Sigmoid colon (tissue), 7 donors: ENCODE results near the gene IRX2. TPM values are rescaled to one million over a fixed set of nuclear protein-coding genes. Genes with fewer than 3 reads are reported as not detected.

Experiments
- DNase-seq: peaks from one replicate; pipeline ENCODE4 v3.0.0-alpha.2; 2019
- H3K27ac ChIP-seq, 4 donors: fragments of 200-600 bp; sonication (generic); one replicate each; pipeline ENCODE4 v1.5.1; 2016 to 2019; ENCODE audit warnings: mild to moderate bottlenecking in 1 of 4
- H3K27me3 ChIP-seq, 3 donors: fragments of 200-600 bp; sonication (generic); one replicate each; pipeline ENCODE4 v1.5.1; 2019; ENCODE audit warnings: mild to moderate bottlenecking in 1 of 3
- H3K36me3 ChIP-seq, 4 donors: fragments of 200-600 bp; sonication (generic); one replicate each; pipeline ENCODE4 v1.5.1; 2016 to 2019
- H3K4me1 ChIP-seq, 4 donors: fragments of 200-600 bp; sonication (generic); one replicate each; pipeline ENCODE4 v1.5.1; 2017 to 2019
- H3K4me3 ChIP-seq, 4 donors: fragments of 200-600 bp; sonication (generic); one replicate each; pipeline ENCODE4 v1.5.1; 2017 to 2019; ENCODE audit warnings: mild to moderate bottlenecking in 2 of 4, moderate library complexity in 1 of 4
- H3K9me3 ChIP-seq, 4 donors: fragments of 200-600 bp in 3 of 4; sonication (generic) in 3 of 4; one replicate each; pipeline versions ENCODE4 v1.5.1 to v1.6.1; 2013 to 2019
- EP300 ChIP-seq, 4 donors: sonication (generic); formaldehyde crosslinking; IDR thresholded peaks; one replicate each; pipeline ENCODE4 v1.6.1; 2017; ENCODE audit warnings: antibody characterized with exemption in 4 of 4
- POLR2A ChIP-seq, 2 donors: fragments of 450-650 bp; IDR thresholded peaks; one replicate each; pipeline ENCODE4 v1.6.1; 2016; ENCODE audit warnings: antibody characterized with exemption in 2 of 2, mild to moderate bottlenecking in 2 of 2, moderate library complexity in 2 of 2
- POLR2AphosphoS5 ChIP-seq, 4 donors: sonication (generic); formaldehyde crosslinking; IDR thresholded peaks; one replicate each; pipeline ENCODE4 v1.6.1; 2017; ENCODE audit warnings: antibody characterized with exemption in 4 of 4
- WGBS, 2 donors: extraction: QIAGEN DNeasy Blood & Tissue Kit; methylation state at CpG; one replicate each; pipeline ENCODE4 v1.1.7; 2013; 5-methylcytosine and 5-hydroxymethylcytosine counted together
- intact Hi-C: fragments of 100-400 bp; cut with DNase I; formaldehyde crosslinking; loops from one replicate; pipeline ENCODE4 v1.15.1; 2023
- polyA plus RNA-seq, 3 donors: library from polyadenylated mRNA; stranded (reverse); fragments of 200-250 nt; gene quantifications; one replicate each; pipeline ENCODE4 v1.2.3, GENCODE V29; 2013
- total RNA-seq, 4 donors: library from RNA; depleted of rRNA; stranded (reverse); fragments of >200 nt; gene quantifications; one replicate each; pipeline ENCODE4 v1.1.0, GENCODE V29; 2016
- TF ChIP-seq, protein P1 (sequence below), 4 experiments: fragments of 450-650 bp in 3 of 4; fragments of 200-600 bp in 1 of 4; IDR thresholded peaks; one replicate each; pipeline ENCODE4 v1.5.1; 2016 to 2019; ENCODE audit warnings: antibody characterized with exemption in 4 of 4, mild to moderate bottlenecking in 3 of 4, moderate library complexity in 2 of 4
- donor health status: healthy with polysubstance abuse.
- donor health status: Bipolar disorder and iron deficiency.
- donor health status: healthy.

The IRX2 gene
- total and polyA plus RNA-seq, 7 donors = 0.03 TPM; not detected in 6

DNA sequence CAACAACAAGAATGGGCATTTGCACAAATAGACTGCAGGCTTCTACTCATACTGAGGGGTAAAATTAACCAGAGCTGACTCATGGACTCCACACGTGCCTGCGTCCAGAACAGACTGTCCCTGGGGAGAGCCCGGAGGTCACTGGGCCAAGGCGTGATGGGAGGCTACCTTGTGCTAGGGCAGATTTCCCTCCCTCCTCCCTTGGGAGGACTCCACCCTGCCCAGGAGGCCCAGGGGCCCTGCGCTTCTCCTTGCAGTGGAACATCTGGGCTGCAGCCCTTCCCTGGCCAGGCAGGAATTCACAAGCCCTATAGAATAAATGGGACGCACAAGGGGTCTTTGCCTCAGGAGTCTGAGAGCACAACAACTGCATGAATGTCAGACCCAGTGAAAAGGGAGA, 35.6 kb downstream of the IRX2 start:
- WGBS, 2 donors = 81 to 82% methylated on average over 6 of the region's 6 CpGs
- no peaks in the 10 kb centered on the region for H3K9me3 ChIP-seq
- no peaks in the 10 kb centered on the region for H3K4me1 ChIP-seq
- TF ChIP-seq POLR2A (IDR thresholded peaks at IDR 0.05) (no peak), EP300 (IDR thresholded peaks at IDR 0.05) (no peak), POLR2AphosphoS5 (IDR thresholded peaks at IDR 0.05) (no peak)
- TF ChIP-seq, protein P1, sequence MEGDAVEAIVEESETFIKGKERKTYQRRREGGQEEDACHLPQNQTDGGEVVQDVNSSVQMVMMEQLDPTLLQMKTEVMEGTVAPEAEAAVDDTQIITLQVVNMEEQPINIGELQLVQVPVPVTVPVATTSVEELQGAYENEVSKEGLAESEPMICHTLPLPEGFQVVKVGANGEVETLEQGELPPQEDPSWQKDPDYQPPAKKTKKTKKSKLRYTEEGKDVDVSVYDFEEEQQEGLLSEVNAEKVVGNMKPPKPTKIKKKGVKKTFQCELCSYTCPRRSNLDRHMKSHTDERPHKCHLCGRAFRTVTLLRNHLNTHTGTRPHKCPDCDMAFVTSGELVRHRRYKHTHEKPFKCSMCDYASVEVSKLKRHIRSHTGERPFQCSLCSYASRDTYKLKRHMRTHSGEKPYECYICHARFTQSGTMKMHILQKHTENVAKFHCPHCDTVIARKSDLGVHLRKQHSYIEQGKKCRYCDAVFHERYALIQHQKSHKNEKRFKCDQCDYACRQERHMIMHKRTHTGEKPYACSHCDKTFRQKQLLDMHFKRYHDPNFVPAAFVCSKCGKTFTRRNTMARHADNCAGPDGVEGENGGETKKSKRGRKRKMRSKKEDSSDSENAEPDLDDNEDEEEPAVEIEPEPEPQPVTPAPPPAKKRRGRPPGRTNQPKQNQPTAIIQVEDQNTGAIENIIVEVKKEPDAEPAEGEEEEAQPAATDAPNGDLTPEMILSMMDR (IDR thresholded peaks at IDR 0.05) = no peak
- no peak overlapping the region for H3K27ac ChIP-seq
- no peaks in the 10 kb centered on the region for H3K36me3 ChIP-seq
- peak; percentile 19 for DNase-seq
- peaks cover 0 to 17% (median 0%) of the 10 kb centered on the region in 3 donors for H3K27me3 ChIP-seq
- intact Hi-C loops = no loop called here
- H3K4me3 ChIP-seq = no peak overlapping the region

DNA sequence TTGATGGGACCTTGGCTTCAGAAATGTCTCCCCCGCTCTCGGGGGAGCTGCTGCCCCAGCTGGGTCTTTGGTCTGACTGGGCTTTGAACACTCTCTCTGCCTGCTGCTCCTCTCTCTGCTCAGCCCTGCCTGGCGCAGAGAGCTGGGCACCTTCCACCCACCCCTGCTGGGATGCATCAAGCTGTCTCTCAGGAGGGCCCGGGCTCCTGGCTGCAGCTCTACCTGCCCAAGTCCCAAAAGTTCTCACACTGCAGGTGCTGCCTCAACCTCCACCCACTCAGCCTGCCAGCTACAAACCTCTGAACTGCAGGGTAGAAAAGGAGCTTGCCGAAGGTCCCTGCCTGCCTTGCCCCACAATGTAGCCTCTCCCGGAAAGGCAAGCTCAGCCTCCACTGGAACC, 36.7 kb downstream of the IRX2 start:
- WGBS, 2 donors = 93 to 94% methylated on average over 6 of the region's 6 CpGs
- Histone ChIP-seq H3K4me1 (no peaks in the 10 kb centered on the region), H3K4me3 (no peak overlapping the region), H3K9me3 (no peaks in the 10 kb centered on the region), H3K36me3 (no peaks in the 10 kb centered on the region), H3K27me3 (peaks cover 0 to 12% (median 0%) of the 10 kb centered on the region in 3 donors), H3K27ac (no peak overlapping the region)
- intact Hi-C loops = no loop called here
- DNase-seq = peak; percentile 46
- TF ChIP-seq EP300 (IDR thresholded peaks at IDR 0.05) (no peak), POLR2AphosphoS5 (IDR thresholded peaks at IDR 0.05) (no peak), POLR2A (IDR thresholded peaks at IDR 0.05) (no peak)
- TF ChIP-seq, protein P1 (IDR thresholded peaks at IDR 0.05) = no peak

DNA sequence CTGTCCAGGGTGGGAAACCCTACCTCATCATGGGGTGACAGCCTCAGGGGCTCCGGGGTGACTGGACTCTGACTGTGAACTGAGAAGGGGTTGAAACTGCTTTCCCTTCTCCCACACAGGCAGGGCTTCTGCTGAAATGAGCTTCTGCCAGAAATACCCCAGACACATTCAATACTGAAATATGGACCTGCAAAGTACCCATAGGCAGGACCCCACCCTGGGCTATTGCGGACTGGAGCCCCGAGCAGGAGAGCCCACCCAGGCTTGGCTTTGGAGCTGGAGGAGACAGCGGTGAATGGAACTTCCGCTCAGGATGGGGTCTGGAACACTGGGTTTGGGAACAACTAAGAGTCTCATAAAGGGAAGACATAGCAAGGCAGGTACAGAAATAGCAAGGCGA, 37.5 kb downstream of the IRX2 start:
- 89 to 91% methylated on average over 6 of the region's 6 CpGs for WGBS, 2 donors
- Histone ChIP-seq H3K27ac (no peak overlapping the region), H3K4me1 (no peaks in the 10 kb centered on the region), H3K4me3 (no peak overlapping the region), H3K27me3 (peaks cover 0 to 12% (median 0%) of the 10 kb centered on the region in 3 donors), H3K9me3 (no peaks in the 10 kb centered on the region), H3K36me3 (no peaks in the 10 kb centered on the region)
- DNase-seq = peak; percentile 25
- TF ChIP-seq EP300 (IDR thresholded peaks at IDR 0.05) (no peak), POLR2AphosphoS5 (IDR thresholded peaks at IDR 0.05) (no peak), POLR2A (IDR thresholded peaks at IDR 0.05) (no peak)
- TF ChIP-seq, protein P1 (IDR thresholded peaks at IDR 0.05) = no peak
- intact Hi-C loops = no loop called here

DNA sequence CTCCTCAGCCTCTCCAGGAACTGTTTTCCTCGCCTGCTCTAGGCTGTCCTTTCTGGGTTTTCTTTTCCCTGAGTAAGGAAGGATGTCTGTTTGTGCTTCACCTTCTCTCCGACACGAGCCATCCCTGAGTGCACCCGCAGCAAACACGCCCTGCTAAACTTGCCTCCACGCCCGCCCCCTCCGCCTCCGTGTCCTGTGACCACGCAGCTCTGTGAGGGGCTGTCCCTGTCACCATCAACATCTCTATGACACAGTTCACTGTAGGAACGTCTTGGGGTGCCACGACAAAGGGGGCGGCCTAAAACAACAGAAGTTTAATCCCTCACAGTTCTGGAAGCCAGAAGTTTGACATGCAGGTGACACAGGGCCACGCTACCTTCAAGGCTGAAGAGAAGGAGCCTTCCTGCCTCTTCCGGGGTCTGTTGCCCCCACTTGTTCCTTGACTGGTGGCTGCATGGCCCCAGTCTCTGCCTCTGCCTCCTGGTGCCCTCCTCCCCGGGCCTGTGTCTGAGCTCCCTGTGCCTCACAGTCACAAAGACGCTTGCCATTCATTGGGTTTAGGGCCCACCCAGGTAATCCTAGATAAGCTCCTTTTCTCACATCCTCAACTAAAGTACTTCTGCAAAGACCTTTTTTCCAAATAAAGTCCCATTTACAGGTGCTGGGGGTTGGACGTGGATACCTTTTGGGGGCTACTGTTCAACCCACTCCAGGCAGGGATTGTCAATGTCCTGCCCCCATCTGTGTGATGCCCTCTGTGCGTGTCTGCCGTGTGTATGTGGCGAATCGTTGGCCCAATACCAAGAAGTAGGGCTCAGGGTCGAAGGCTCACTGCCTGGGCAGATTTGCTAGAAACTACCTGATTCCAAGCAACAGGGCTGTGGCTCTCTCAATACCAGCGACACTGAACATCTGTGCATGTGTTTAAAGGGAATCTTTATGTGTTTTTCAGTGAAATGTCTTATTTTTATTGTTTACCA, 39.7 kb downstream of the IRX2 start:
- WGBS, 2 donors = 72 to 80% methylated on average over 24 of the region's 24 CpGs
- DNase-seq = peak; percentile 43
- intact Hi-C loops = no loop called here
- Histone ChIP-seq H3K4me1 (no peaks in the 10 kb centered on the region), H3K9me3 (no peaks in the 10 kb centered on the region), H3K36me3 (no peaks in the 10 kb centered on the region), H3K4me3 (no peak overlapping the region), H3K27ac (no peak overlapping the region), H3K27me3 (peaks cover 0 to 7% (median 0%) of the 10 kb centered on the region in 3 donors)
- TF ChIP-seq POLR2AphosphoS5 (IDR thresholded peaks at IDR 0.05) (no peak), EP300 (IDR thresholded peaks at IDR 0.05) (no peak), POLR2A (IDR thresholded peaks at IDR 0.05) (no peak)
- TF ChIP-seq, protein P1 (IDR thresholded peaks at IDR 0.05) = no peak
